UCSD-AML1 (cell line): ENCODE results near the gene TP53RK.

Experiments used
- DNase-seq: peaks from one replicate; lab custom pipeline; 2025; ENCODE audit not compliant: unreplicated experiment; lab: John Stamatoyannopoulos, UW

The TP53RK gene

DNA sequence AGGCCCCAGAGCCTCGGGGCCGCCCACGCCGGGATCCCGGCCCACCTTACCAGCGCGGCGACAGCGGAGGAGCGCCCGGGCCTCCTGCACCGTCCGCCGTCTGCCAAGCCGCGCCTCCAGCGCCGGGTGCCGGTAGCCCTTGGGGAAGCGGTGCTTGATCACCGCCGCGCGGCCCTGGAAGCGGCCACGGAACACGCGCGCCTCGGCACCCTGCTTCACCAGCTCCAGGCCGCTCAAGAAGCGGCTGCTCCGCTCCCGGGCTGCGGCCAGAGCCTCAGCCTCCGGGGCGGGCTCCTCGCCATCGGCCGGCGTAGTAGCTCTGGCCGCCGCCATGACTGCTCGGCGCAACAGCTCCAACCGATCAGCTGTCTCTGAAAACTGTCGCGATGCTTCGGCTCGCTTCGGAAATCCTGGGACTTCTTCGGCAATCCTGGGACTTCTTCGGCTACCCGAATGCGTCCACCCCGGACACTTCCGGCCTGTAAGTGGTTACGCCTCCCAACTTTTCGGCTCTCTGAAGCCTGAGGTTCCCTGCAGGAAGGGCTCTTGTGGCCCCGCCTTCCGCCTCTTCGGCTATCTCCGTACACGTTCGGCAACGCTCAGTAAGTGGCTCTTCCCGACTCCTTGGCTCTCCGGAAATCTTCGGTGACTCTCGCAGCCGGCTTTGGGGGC is at the start of gene TP53RK:
Gene TP53RK (minus strand): TSS at position 363 of the 672 bp plus-strand sequence. CDS start 30 bp downstream, at position 333.
- DNase-seq = peak; percentile 99

DNA sequence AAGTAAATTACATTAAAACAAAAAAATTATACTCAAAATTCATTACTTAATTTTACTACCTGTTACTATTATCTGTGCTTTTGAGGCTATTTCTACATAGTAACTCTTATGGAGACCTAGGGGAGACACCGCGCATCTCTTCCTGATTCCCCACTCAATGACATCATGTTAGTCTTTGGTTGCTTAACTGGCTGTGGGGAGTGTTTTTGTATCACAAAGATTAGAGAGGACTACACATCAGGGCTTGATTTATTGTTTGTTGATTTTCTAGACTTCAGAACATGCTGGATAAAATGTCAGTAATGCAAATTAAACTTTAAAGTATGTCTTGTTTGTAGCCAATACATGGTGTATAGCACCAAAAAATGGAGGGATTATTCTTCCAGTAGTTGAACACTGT is 46.2 kb upstream of the TP53RK start:
- no peak for DNase-seq

DNA sequence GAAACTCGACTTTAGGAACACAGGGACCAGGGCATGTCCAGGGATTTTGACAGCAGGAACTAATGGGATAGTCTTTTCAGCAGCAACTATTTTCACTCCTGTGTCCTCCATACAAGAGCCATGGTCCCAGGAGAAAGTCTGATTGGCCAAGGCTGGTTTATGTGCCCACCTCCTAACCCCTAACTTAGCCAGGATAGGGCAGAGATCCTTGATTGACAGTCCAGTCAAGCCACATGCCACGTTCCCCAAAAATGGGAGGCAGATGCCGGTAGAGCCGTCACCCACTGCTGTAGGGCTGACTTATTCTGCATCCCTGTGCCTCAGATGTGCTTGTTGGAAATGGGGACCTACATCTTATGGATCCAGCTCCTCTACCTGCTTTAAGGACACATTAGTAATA is 42.5 kb upstream of the TP53RK start:
- no peak for DNase-seq

DNA sequence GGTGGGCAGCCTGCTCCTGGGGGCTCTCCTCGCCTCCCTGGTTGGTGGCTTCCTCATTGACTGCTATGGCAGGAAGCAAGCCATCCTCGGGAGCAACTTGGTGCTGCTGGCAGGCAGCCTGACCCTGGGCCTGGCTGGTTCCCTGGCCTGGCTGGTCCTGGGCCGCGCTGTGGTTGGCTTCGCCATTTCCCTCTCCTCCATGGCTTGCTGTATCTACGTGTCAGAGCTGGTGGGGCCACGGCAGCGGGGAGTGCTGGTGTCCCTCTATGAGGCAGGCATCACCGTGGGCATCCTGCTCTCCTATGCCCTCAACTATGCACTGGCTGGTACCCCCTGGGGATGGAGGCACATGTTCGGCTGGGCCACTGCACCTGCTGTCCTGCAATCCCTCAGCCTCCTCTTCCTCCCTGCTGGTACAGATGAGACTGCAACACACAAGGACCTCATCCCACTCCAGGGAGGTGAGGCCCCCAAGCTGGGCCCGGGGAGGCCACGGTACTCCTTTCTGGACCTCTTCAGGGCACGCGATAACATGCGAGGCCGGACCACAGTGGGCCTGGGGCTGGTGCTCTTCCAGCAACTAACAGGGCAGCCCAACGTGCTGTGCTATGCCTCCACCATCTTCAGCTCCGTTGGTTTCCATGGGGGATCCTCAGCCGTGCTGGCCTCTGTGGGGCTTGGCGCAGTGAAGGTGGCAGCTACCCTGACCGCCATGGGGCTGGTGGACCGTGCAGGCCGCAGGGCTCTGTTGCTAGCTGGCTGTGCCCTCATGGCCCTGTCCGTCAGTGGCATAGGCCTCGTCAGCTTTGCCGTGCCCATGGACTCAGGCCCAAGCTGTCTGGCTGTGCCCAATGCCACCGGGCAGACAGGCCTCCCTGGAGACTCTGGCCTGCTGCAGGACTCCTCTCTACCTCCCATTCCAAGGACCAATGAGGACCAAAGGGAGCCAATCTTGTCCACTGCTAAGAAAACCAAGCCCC is 36.2 kb upstream of the TP53RK start:
- no peak for DNase-seq

DNA sequence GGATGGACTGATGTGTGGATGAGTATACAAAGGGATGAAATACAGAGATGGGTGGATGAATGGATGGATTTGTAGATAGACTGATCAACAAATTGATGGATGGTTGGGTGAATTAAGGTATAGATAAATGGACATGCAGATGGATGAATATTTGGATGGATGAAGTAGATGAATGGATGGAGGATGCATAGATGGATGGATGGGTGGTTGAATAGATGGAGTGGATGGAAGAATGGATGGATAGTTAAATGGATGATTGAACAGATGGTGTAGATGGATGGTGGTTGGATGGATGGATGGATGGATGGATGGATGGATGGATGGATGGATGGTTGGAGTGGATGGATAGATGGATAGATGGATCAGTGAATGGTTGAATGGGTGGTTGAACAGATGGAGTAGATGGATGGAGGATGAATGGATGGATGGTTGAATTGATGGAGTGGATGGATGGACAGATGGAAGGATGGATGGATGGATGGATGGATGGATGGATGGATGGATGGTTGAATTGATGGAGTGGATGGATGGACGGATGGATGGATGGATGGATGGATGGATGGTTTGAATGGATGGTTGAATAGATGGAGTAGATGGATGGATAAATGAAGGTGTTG is 35.2 kb upstream of the TP53RK start:
- no peak for DNase-seq

DNA sequence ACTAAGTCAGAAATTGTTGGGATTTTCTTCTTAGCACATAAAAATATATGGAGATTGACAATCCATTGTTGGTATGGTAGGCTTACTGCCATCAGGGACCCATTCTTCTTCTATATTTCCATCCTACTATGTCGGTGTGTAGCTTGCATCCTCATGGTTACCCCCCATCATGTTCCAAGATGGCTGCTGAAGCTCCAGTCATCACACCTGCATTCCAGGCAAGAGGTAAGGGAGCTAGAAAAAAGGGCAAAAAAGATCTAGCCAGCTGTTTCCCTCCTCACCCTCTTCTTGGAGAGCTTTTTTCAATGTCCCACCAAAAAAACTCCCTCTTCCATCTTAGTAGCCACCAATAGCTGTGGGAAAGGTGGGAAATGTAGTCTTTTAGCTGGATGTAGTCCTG is 33.8 kb upstream of the TP53RK start:
- DNase-seq = no peak

DNA sequence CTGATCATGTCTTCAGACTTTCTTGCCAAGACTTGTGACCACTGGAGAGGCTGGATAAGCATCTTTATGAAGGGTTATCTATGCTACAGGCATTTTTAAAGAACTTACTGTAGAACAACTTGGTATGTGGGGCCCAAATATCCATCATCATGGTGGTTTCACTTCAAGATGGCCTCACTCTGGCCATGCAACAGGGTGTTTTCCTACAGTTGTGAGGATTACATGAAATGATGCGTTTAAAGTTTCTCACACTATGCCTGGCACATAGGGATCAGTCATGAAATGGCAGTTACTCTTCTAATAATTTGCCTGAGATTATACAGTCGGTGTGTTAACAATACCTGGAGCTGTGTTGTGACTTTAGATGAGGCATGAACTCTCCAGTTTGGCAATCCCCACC is 33.2 kb upstream of the TP53RK start:
- DNase-seq = no peak

DNA sequence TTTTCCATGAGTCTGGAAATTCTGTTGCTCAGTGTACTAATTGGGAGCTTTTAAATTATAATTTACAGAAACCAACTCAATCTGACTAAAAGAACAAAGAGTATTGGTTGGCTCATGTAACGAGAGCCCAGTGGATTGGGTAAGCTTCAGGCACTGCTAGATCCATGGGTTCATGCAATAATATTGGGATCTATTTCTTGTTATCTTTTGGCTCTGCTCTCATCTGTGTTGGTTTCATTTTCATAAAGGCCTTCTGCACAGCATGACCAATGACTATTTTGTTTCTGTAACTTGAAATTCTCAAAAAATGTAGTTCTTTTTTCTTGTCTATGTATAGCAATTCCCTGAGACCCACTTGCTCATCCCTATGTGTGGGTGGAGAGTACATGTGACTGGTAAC is 32.2 kb upstream of the TP53RK start:
- DNase-seq = no peak

DNA sequence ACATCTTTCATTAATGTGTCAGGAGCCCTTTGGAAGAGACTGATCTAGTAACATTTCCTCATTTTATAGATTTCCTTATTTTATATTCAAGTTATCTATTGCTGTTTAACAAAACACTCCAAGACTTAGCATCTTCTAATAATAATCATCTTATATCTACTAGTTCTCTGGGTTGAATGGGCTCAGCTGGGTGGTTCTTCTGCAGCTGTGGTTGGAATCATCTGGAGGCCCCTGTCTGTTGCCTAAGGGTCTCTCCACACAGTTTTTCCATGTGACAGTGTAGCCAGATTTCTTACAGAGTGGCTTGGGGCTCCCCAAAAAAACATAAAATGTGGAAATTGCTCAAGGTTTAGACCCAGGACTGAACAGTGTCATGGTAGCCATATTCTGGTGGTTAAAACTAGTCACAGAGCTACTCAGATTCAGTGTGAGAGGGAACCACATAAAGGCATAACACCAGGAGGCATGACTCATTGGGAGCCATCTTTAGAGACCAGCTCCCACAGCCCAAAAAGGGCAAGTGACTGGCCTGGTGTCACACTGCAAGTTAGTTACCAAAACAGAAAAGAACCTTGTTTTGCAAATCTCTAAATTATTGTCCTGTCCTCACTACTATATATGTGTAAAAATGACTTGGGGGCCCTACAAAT is 31.7 kb upstream of the TP53RK start:
- no peak for DNase-seq

DNA sequence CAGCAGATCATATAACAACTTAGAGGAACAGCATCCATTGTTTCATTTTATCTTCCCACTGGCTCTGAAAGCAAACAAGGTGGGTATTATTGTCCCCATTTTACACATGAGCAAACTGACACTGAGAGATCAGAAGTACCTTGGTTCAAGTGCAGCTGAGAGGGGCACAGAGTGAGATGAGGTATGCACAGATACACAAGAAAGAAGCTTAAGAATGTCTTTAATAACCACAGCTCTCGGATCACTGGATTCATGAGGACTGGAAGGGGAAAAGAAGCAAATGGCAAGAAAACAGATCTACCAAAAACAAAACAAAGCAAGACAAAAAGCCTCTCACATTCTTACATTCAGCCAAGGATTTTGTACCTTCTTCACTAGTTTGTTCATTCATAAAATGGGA is 30.8 kb upstream of the TP53RK start:
- no peak for DNase-seq

DNA sequence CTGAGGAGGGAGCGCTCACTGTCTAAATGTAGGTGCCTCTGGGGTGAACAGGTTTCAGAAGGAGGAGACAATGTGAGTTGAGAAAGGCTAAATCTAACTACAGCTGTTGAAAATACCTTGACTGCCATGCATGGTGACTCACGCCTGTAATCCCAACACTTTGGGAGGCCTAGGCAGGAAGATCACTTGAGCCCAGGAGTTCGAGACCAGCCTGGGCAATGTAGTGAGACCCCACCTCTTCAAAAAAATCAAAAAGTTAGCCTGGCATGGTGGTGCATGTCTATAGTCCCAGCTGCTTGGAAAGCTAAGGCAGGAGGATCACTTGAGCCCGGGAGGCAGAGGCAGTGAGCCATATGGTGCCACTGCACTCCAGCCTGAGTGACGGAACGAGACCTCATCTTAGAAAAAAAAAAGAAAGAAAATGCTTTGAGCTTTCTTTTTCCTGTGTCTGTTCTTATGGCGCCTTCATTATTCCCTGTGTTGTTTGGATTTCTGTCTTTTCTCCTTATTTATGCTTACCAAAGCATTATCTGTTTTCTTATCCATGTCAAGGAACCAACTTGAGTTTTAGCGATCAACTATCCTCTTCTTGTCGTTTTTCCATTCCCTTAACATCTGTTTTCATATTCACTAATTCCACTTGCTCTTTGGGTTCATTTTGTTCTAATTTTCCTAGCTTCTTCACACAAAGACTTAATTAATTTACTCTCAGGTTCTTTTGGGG is 28.7 kb upstream of the TP53RK start:
- no peak for DNase-seq

DNA sequence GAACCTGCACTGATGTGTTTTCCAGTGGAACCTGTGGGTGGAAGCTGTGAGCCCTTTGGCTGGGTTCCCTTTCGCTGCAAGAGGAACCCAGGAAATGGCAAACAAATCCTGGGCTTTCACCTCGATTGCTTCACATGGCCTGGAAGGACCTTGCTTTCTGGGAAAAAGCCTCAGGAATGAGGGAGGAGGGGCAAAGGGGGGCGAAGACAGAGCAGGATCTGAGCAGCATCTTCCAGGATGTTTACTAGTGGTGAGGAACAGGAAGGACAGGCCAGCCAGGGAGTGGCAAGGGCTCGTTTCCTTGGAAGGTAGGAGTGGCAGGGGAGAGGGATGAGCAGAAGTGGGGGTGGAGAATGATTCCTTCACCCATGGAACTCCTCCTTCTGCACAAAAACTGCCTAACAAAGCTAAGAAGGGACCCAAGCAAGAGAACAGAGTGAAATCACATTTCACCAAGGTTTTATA is 26.1 kb upstream of the TP53RK start:
- DNase-seq = no peak

DNA sequence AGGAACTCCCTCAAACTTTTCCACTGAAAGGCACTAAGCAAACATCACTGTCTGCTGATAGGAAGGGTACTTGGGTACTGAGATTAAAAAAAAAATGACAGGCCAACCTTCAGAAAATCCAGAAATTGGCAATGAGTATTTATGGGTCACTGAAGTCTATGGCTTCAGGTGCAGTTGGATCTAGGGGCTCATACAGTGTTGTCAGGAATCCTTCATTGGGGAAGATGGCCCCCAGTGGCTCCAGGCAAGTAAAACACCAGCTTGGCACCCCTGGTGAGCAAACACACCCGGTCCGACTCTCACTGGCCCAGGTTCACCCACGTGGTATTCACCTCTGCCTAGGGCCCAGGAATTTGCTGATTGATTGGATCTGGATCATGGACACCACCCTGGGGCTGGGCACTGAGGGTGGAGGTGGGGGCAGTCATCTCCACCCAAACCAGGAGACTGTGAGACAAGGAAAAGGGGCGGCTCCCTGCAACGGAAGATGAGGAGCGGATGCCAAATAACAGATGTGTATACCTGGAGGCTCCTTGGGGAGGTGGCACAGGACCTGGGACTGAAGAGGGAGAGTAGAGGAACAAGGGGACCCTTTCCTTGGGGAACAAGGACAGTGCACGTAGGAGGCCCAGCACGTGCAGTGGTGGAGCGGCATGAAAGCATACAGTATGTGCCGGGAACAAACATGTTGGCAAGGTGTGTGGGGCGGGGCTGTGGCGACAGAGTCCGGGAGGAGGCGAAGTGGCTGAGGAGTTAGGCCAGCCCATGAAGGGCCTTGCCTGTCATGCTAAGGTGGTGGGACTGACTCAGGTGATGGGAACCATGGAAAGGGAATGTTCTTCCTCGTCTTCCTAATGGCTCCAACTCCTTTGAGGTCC is 25.0 kb upstream of the TP53RK start:
- DNase-seq = no peak

DNA sequence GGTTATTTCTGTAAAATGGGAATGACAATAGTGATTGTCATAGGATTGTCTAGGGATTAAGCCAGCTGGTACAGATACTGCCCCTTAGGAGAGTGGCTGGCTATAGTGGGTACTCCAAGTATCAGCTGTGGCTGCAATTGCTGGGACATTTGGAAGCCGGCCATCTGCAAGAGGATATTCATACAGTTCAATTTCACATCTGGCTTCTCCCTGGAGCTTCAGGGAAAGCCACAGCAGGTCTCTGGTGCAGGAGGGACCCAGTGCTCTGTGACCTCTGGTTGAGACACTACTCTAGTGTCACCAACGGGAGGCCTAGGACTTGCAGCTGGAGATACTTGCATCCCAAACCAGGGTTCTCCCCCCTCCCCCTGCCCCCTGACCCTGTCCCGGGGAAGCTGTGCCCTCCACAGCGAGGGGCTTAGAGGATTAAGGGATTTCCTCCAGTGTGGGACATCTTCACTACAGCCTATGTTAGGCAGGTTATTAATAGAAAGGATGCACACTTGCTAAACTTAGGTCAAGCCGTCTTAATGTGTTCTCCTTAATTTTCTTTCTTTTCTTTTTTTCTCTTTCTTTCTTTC is 22.9 kb upstream of the TP53RK start:
- DNase-seq = no peak

DNA sequence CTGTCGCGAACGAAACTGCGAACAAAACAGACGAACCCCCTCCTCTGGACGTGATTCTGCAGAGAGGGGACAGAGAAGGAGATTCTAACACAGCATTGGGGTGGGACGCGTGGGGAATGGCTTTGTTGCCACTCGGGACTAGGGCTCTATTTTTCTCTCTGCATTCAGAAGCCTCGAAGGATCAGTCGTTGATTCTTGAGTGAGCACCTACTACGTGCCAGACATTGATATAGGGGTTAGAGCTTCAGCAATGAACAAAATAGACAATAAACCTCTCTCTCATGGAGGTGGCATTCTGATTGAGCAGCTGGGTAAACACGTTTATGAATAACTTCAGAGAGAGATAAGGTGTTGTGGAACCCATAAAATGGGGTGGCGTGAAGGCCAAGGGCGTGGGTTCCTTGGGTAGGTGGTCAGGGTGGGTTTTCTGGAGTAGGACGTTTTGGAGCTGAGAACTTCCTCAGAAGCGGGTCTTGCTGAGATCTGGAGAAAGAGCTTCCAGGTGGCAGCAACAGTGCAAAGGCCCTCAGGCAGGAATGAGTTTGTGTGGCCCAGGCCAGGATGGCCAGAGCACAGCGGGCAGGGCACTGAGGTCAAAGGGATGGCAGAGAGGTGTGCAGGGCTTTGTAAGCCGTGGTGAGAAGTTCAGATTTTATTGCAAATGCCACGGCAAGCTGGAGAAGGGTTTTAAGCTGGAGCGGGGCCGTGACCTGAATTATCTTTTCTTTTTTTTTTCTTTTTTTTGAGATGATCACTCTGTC is 21.1 kb upstream of the TP53RK start:
- no peak for DNase-seq

DNA sequence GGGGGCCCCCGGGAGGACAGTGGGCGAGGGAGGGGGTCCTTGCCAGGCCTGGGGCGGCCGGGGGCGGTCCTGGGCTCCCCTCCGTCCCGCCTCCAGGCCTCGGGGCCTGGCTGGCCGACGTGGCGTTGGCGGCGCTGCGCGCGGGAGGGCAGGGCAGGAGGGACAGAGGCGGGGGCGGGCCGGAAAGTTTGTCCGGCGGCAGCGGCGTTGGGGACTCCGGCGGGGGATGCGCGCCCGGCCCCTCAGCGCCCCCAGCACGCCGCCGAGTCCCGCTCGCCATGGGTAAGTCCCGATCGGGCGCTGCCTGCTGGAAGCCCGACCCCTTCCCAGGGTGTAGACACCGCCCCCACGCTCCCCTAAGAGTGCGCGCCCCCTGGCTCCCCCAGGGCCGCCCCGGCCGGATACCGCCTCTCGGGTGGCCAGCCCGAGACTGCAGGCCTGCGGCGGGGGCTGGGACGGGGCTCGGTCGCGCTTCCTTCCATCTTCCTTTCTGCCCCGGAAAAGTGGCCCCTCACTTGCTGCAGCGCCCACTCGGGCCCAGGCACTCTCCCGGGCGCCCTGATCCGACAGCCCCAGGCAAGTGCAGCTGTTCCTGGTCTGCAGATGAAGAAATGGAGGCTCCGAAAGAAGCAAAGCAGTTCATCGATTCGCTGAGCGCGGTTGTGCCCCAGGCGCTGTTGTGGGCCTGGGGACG is 20.4 kb upstream of the TP53RK start, which contains the start of gene SLC2A10:
Gene SLC2A10 (plus strand): TSS at position 191 of the 694 bp plus-strand sequence. CDS start 88 bp downstream, at position 279.
- DNase-seq = no peak

DNA sequence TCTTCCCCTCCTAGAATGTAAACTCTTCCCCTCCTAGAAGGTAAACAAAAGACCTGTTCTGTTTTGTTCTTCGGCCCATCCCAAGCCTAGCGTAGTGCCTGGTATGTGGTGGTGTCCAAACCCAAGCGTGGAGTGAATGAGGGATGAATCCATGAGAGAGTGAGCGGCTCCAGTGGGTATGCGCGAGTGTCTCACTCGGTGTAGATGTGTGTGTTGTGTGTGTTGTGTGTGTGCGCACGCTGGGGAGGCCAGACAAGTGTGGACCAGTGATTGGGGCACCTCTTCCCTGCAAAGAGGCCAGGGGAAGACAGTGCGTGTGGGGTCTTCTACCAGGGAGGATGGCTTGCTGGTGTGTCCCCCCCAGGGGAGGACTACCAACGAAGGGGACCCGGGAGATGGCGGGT is 19.8 kb upstream of the TP53RK start:
- DNase-seq = no peak
